Bronchial epithelial cell (primary cell): ENCODE results near the gene NFIA. TPM values are rescaled to one million over a fixed set of nuclear protein-coding genes. Genes with fewer than 3 reads are reported as not detected.

Experiments
- DNase-seq: peaks from one replicate; pipeline ENCODE4 v3.0.0-alpha.2; 2010; ENCODE audit warnings: low read depth
- FAIRE-seq: peaks from 2 replicates; lab custom pipeline; 2011; peaks lifted over from hg19 to GRCh38; lab: Jason Lieb, UNC
- H3K27me3 ChIP-seq: 2 replicates; pipeline ENCODE4 v1.5.1; 2011; ENCODE audit warnings: low read length; ENCODE audit not compliant: control insufficient read depth, insufficient read depth
- H3K36me3 ChIP-seq: 2 replicates; pipeline ENCODE4 v1.5.1; 2011; ENCODE audit warnings: low read length; ENCODE audit not compliant: control insufficient read depth, insufficient read depth
- H3K4me3 ChIP-seq: 2 replicates; pipeline ENCODE4 v1.5.1; 2011; ENCODE audit warnings: mild to moderate bottlenecking, low read depth, low read length, control low read depth
- CTCF ChIP-seq: IDR thresholded peaks from 2 replicates; pipeline ENCODE4 v1.5.1; 2011; ENCODE audit warnings: mild to moderate bottlenecking, moderate library complexity, low read length, control low read depth, inconsistent platforms; ENCODE audit not compliant: insufficient read depth, severe bottlenecking
- total RNA-seq: library from RNA; depleted of rRNA; stranded (reverse); fragments of >200 nt; gene quantifications from 2 replicates; pipeline ENCODE4 v1.2.1, GENCODE V29; 2014

Gene NFIA
- total RNA-seq, 1 donor from 2014 or later = 7.4 TPM

DNA sequence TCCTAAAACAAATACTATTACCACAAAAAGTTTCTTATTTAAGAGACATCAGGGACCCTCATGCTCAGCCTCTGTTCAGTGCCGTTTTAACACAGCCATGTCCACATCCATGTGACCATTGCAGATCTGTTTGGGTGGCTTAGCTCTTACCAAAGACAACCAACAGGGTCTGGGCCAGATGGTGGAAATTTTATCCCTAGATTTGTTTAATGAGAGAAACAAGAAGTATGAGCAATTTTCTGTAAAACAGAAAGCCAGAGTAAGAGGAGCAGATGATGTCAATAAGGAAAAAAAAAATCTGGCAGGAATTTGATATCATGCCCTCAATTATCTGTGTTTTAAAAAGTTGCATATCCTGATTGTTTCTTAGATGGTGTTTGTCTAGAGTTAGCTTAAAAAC lies 342.7 kb downstream of the NFIA start:
- no peak overlapping the region for H3K4me3 ChIP-seq
- no peak for TF ChIP-seq CTCF
- no peaks in the 10 kb centered on the region for H3K27me3 ChIP-seq
- FAIRE-seq (no peak), DNase-seq (no peak)
- H3K36me3 ChIP-seq = no peaks in the 10 kb centered on the region

DNA sequence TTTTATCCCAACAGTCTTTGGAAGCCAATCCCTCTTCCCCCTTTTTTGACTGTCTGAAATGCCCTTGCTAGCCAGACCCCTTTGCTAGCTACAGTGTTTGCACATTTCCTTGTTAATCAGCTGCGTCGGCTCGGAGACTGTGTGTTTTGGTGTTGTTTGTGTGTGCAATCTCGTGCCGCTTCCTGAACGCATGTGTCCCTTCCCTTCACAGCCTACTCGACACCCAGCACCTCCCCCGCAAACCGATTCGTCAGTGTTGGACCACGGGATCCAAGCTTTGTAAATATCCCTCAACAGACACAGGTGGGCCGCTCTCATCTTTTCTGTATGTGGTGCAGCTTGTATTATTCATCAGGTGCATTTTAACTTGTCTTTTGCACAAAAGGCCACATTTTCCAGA lies 343.9 kb downstream of the NFIA start:
- no peak for TF ChIP-seq CTCF

GRCh38 chr1:61426885-61427284 lies 344.5 kb downstream of the NFIA start:
- TF ChIP-seq CTCF = no peak
- DNase-seq = no peak
- Histone ChIP-seq H3K4me3 (no peak overlapping the region), H3K36me3 (no peaks in the 10 kb centered on the region), H3K27me3 (no peaks in the 10 kb centered on the region)
- no peak for FAIRE-seq

More for the DNA sequence above, 343.9 kb downstream of the NFIA start:
- DNase-seq = no peak
- no peaks in the 10 kb centered on the region for H3K36me3 ChIP-seq
- H3K27me3 ChIP-seq = no peaks in the 10 kb centered on the region
- no peak for FAIRE-seq
- no peak overlapping the region for H3K4me3 ChIP-seq

DNA sequence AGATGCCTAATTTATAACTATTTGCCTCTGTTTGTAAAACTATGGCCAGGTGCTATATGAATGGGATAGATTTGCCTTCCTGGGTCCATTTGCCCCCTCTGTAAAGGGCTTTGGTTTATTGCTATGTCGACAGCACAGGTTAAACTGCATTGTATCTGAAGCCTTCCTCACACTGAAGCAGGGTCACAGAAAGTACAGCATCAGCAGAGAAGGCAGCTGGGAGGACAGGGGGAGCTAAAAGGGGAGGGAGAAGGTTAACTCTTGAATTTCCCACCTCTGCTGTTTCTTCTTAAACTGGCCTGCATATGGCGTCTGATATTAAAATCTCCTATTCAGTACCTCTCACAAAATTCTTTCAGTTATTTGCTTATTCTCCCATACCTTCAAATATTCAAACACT lies 345.1 kb downstream of the NFIA start:
- no peaks in the 10 kb centered on the region for H3K27me3 ChIP-seq
- no peak for FAIRE-seq
- DNase-seq = no peak
- no peak overlapping the region for H3K4me3 ChIP-seq
- TF ChIP-seq CTCF = no peak
- no peaks in the 10 kb centered on the region for H3K36me3 ChIP-seq

- H3K36me3 ChIP-seq = no peaks in the 10 kb centered on the region
- FAIRE-seq (no peak), DNase-seq (no peak)
- no peak for TF ChIP-seq CTCF
- no peaks in the 10 kb centered on the region for H3K27me3 ChIP-seq
- no peak overlapping the region for H3K4me3 ChIP-seq
Measured at GRCh38 chr1:61428146-61428545, 345.8 kb downstream of the NFIA start.

GRCh38 chr1:61432616-61433388 lies 350.4 kb downstream of the NFIA start:
- no peak for TF ChIP-seq CTCF
- FAIRE-seq = no peak

More at GRCh38 chr1:61432616-61433388, 350.4 kb downstream of the NFIA start:
- Histone ChIP-seq H3K36me3 (no peaks in the 10 kb centered on the region), H3K27me3 (no peaks in the 10 kb centered on the region), H3K4me3 (no peak overlapping the region)
- no peak for DNase-seq
